Colonic mucosa (tissue), 4 donors: ENCODE data around the gene BORCS6. TPM values are rescaled to one million over a fixed set of nuclear protein-coding genes. Genes with fewer than 3 reads are reported as not detected.

ENCODE experiments used
- DNase-seq: peaks from one replicate; pipeline ENCODE4 v3.0.0-alpha.2; 2020
- H3K27ac ChIP-seq: fragments of 200-600 bp; one replicate; pipeline ENCODE4 v1.8.0; 2021
- H3K27me3 ChIP-seq: fragments of 200-600 bp; one replicate; pipeline ENCODE4 v1.8.0; 2021
- H3K36me3 ChIP-seq: fragments of 200-600 bp; one replicate; pipeline ENCODE4 v1.8.0; 2021
- H3K4me1 ChIP-seq: fragments of 200-600 bp; one replicate; pipeline ENCODE4 v1.8.0; 2021; ENCODE audit warnings: mild to moderate bottlenecking
- H3K4me3 ChIP-seq: fragments of 200-600 bp; one replicate; pipeline ENCODE4 v1.8.0; 2021
- H3K9ac ChIP-seq, 2 donors: one replicate each; pipeline ENCODE4 v1.7.0; 2013; ENCODE audit warnings: control low read depth in 2 of 2, low read depth in 2 of 2, low read length in 2 of 2
- H3K9me3 ChIP-seq: fragments of 200-600 bp; one replicate; pipeline ENCODE4 v1.8.0; 2021
- CTCF ChIP-seq: fragments of 200-600 bp; IDR thresholded peaks from one replicate; pipeline ENCODE4 v1.8.0; 2022; ENCODE audit warnings: antibody characterized with exemption, mild to moderate bottlenecking
- intact Hi-C: fragments of 100-400 bp; cut with DNase I; formaldehyde crosslinking; loops from one replicate; pipeline ENCODE4 v1.14.1; 2022
- microRNA-seq: library from miRNA; unstranded; fragments of <30 nt; microRNA quantifications from one replicate; pipeline ENCODE4, GENCODE V29; 2019
- total RNA-seq, 2 donors: library from RNA; stranded (reverse); fragmentation: NEBNext Ultra II Directional in 1 of 2; extraction: Animal tissue kit (Norgen Biotek cat#: 25700) in 1 of 2; gene quantifications; one replicate each; pipeline ENCODE4 v1.2.1, GENCODE V29; 2021
- donor health status: healthy.
- donor health status: DM: no; HTN: no; CAD: no.
- donor health status: DM: no; HTN: no; CAD: no.

Gene BORCS6
- total RNA-seq, 2 donors from 2014 or later: 11.7 to 12.4 TPM

GRCh38 chr17:8138374-8138671 lies 51.7 kb downstream of the BORCS6 start:
- H3K9ac ChIP-seq: peak overlapping the region; percentile 58 to 84
- no peaks in the 10 kb centered on the region for H3K4me1 ChIP-seq
- DNase-seq: no peak
- peak overlapping the region; percentile 20 for H3K4me3 ChIP-seq
- H3K36me3 ChIP-seq: peaks cover 4% of the 10 kb centered on the region
- peak overlapping the region; percentile 78 for H3K27ac ChIP-seq
- H3K27me3 ChIP-seq: no peaks in the 10 kb centered on the region
- no peaks in the 10 kb centered on the region for H3K9me3 ChIP-seq
- intact Hi-C loops: no loop called here
- TF ChIP-seq CTCF: no peak

Small RNA genes within 50 kb of the gene (microRNA-seq; reads per million reads assigned to microRNA genes)
- gene MIR4521 (3.3 reads per million), gene MIR6883 (2.2 reads per million)

Other genes starting within 250 kb of the BORCS6 start
- under 1 TPM; 0.21 to 0.37 TPM for gene GUCY2D, start 187.6 kb downstream of the BORCS6 start, total RNA-seq
- gene ALOX15B, start 151.1 kb downstream of the BORCS6 start, total RNA-seq: under 1 TPM; 0.52 to 0.56 TPM
- under 1 TPM; 0.48 to 0.69 TPM for gene ALOX12B, start 102.5 kb downstream of the BORCS6 start, total RNA-seq
- not detected for gene ALOXE3, start 71.7 kb downstream of the BORCS6 start, total RNA-seq
- gene HES7, start 66.1 kb downstream of the BORCS6 start, total RNA-seq: not detected
- gene PER1, start 37.8 kb downstream of the BORCS6 start, total RNA-seq: 10 to 100 TPM; 19.7 to 43.6 TPM
- gene VAMP2, start 27.2 kb downstream of the BORCS6 start, total RNA-seq: 10 to 100 TPM; 34.0 to 38.8 TPM
- 10 to 100 TPM; 13.2 to 17.0 TPM for gene TMEM107, start 13.8 kb downstream of the BORCS6 start, total RNA-seq
- 10 to 100 TPM; 18.6 to 86.4 TPM for gene AURKB, start 20.4 kb upstream of the BORCS6 start, total RNA-seq
- 10 to 100 TPM; 30.5 to 42.3 TPM for gene CTC1, start 57.9 kb upstream of the BORCS6 start, total RNA-seq
- gene PFAS, start 59.1 kb upstream of the BORCS6 start, total RNA-seq: 10 to 100 TPM; 13.6 to 61.7 TPM
- gene RANGRF, start 98.5 kb upstream of the BORCS6 start, total RNA-seq: 10 to 100 TPM; 16.8 to 26.5 TPM
- gene SLC25A35, start 105.2 kb upstream of the BORCS6 start, total RNA-seq: 10 to 100 TPM in 1 of 2 donors, 1 to 10 TPM in 1; 4.0 to 11.6 TPM
- 1 to 10 TPM; 1.4 to 2.7 TPM for gene ARHGEF15, start 120.1 kb upstream of the BORCS6 start, total RNA-seq
- not detected for gene ODF4, start 149.7 kb upstream of the BORCS6 start, total RNA-seq
- gene RPL26, start 193.0 kb upstream of the BORCS6 start, total RNA-seq: 1,000 to 10,000 TPM; 1,223 to 1,367 TPM
- not detected for gene RNF222, start 207.6 kb upstream of the BORCS6 start, total RNA-seq
- gene NDEL1, start 245.7 kb upstream of the BORCS6 start, total RNA-seq: 10 to 100 TPM; 47.1 TPM